HL-60/S4 treated with phorbol 12-myristate 13-acetate at 8.2 ng/mL for 4 days and 3 days (cell line): ENCODE measurements around the gene NOP16.

Source experiments
- in situ Hi-C: fragments of 300-500 bp; cut with MboI; formaldehyde crosslinking; loops from 2 replicates; pipeline ENCODE4 v1.15.0; 2022; ENCODE audit warnings: low sequenced_read_pairs

Gene NOP16

GRCh38 chr5:176388444-176389134 lies at the start of gene NOP16, which contains the start of gene HIGD2A:
Gene NOP16, minus strand, starts transcription at chr5:176388598. Its CDS starts 59 bp downstream, at chr5:176388539.
Gene HIGD2A, plus strand, starts transcription at chr5:176388751. Its CDS starts 69 bp downstream, at chr5:176388820.
- in situ Hi-C loops = no loop called here

GRCh38 chr5:176436656-176437055 lies 48.3 kb upstream of the NOP16 start:
- in situ Hi-C loops = no loop called here

GRCh38 chr5:176432707-176433106 lies 44.3 kb upstream of the NOP16 start:
- in situ Hi-C loops = no loop called here

GRCh38 chr5:176429972-176430371 lies 41.6 kb upstream of the NOP16 start:
- in situ Hi-C loops = no loop called here

- in situ Hi-C loops = no loop called here
Measured at GRCh38 chr5:176427971-176428370, 39.6 kb upstream of the NOP16 start.

GRCh38 chr5:176426876-176427275 lies 38.5 kb upstream of the NOP16 start:
- in situ Hi-C loops = no loop called here

- in situ Hi-C loops = no loop called here
Measured at GRCh38 chr5:176425791-176426190, 37.4 kb upstream of the NOP16 start.

- in situ Hi-C loops = no loop called here
Measured at GRCh38 chr5:176425138-176425537, 36.7 kb upstream of the NOP16 start.

- in situ Hi-C loops = no loop called here
Measured at GRCh38 chr5:176424181-176424580, 35.8 kb upstream of the NOP16 start.

GRCh38 chr5:176420972-176421544 lies 32.7 kb upstream of the NOP16 start:
- in situ Hi-C loops = no loop called here

- in situ Hi-C loops = no loop called here
Measured at GRCh38 chr5:176420086-176420485, 31.7 kb upstream of the NOP16 start.

GRCh38 chr5:176418251-176418650 lies 29.9 kb upstream of the NOP16 start:
- in situ Hi-C loops = no loop called here

- in situ Hi-C loops = no loop called here
Measured at GRCh38 chr5:176416965-176417364, 28.6 kb upstream of the NOP16 start.

GRCh38 chr5:176415952-176416924 lies 27.8 kb upstream of the NOP16 start, which contains the start of gene CLTB:
Gene CLTB, minus strand, starts transcription at chr5:176416539. Its CDS starts 176 bp downstream, at chr5:176416363.
- in situ Hi-C loops = no loop called here

GRCh38 chr5:176415240-176415951 lies 27.0 kb upstream of the NOP16 start:
- in situ Hi-C loops = no loop called here

GRCh38 chr5:176414704-176415103 lies 26.3 kb upstream of the NOP16 start:
- in situ Hi-C loops = no loop called here

- in situ Hi-C loops = no loop called here
Measured at GRCh38 chr5:176413709-176414191, 25.4 kb upstream of the NOP16 start.

- in situ Hi-C loops = no loop called here
Measured at GRCh38 chr5:176413255-176413565, 24.8 kb upstream of the NOP16 start.

GRCh38 chr5:176412517-176413254 lies 24.3 kb upstream of the NOP16 start:
- in situ Hi-C loops = no loop called here
